IPS-18a (cell line): ENCODE measurements around the gene RACGAP1.
"Not testable (repeated sequence)": the region's sequence is repeated elsewhere in the genome, so short reads cannot be mapped to it uniquely, and the experiment has no call there.

Source experiments
- H3K27ac ChIP-seq: one replicate; pipeline ENCODE4 v1.5.1; 2013; ENCODE audit warnings: low read length
- H3K27me3 ChIP-seq: one replicate; pipeline ENCODE4 v1.6.1; 2013; ENCODE audit warnings: mild to moderate bottlenecking, low read length; ENCODE audit not compliant: control insufficient read depth, insufficient read depth
- H3K36me3 ChIP-seq: one replicate; pipeline ENCODE4 v1.6.1; 2013; ENCODE audit warnings: low read depth, low read length; ENCODE audit not compliant: control insufficient read depth
- H3K4me1 ChIP-seq: one replicate; pipeline ENCODE4 v1.6.1; 2013; ENCODE audit warnings: low read depth, low read length; ENCODE audit not compliant: control insufficient read depth
- H3K4me3 ChIP-seq: one replicate; pipeline ENCODE4 v1.5.1; 2013; ENCODE audit warnings: low read length
- H3K9ac ChIP-seq: one replicate; pipeline ENCODE4 v1.6.1; 2013; ENCODE audit warnings: mild to moderate bottlenecking, low read length, moderate library complexity
- H3K9me3 ChIP-seq: one replicate; pipeline ENCODE4 v1.6.1; 2013; ENCODE audit warnings: low read depth, low read length; ENCODE audit not compliant: control insufficient read depth

RACGAP1 gene

DNA sequence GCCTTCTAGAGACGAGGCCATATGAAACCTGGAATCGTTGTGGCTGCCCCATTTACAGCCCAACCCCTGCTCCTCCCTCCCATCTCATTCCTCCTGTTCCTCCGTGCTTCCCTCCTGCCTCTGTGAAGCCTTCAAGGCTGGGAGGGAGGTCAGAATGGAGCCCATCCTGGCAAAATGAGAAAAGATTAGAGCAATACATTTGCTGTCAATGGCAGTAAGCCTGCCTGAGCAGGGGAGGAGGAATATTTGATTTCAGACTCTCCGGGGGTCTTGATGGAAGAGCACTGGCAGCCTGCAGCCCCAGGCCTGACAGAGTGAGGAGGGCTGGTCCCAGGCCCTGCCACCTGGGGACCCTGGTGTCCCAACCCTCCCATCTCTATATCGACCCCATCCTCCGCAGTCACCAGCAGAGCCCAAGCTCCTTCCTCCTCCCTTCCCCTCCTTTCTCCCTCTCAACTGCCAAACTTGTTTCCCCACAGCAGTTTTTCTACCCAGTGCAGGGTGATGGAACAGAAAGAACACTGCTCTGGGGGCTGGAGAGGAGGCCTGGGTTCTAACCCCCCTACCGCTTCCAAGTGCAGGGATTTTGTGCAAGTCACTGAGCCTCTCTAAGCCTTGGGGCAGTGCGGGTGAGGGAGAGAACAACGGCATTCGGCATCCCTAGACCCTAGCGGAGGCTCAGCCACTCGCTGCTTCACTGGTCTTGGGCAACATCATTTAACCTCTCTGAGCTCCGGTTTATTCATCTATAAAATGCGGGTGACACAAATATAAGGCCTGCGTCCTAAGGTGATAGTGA, 16.0 kb upstream of the RACGAP1 start:
- no peak overlapping the region for H3K9ac ChIP-seq
- no peak overlapping the region for H3K27ac ChIP-seq
- no peaks in the 10 kb centered on the region for H3K9me3 ChIP-seq
- H3K36me3 ChIP-seq = no peaks in the 10 kb centered on the region
- no peaks in the 10 kb centered on the region for H3K4me1 ChIP-seq
- H3K27me3 ChIP-seq = no peaks in the 10 kb centered on the region
- no peak overlapping the region for H3K4me3 ChIP-seq

GRCh38 chr12:50040657-50041056, 15.4 kb upstream of the RACGAP1 start:
- Histone ChIP-seq H3K4me1 (no peaks in the 10 kb centered on the region), H3K27ac (no peak overlapping the region), H3K27me3 (no peaks in the 10 kb centered on the region), H3K9ac (no peak overlapping the region), H3K9me3 (no peaks in the 10 kb centered on the region), H3K36me3 (no peaks in the 10 kb centered on the region), H3K4me3 (no peak overlapping the region)

DNA sequence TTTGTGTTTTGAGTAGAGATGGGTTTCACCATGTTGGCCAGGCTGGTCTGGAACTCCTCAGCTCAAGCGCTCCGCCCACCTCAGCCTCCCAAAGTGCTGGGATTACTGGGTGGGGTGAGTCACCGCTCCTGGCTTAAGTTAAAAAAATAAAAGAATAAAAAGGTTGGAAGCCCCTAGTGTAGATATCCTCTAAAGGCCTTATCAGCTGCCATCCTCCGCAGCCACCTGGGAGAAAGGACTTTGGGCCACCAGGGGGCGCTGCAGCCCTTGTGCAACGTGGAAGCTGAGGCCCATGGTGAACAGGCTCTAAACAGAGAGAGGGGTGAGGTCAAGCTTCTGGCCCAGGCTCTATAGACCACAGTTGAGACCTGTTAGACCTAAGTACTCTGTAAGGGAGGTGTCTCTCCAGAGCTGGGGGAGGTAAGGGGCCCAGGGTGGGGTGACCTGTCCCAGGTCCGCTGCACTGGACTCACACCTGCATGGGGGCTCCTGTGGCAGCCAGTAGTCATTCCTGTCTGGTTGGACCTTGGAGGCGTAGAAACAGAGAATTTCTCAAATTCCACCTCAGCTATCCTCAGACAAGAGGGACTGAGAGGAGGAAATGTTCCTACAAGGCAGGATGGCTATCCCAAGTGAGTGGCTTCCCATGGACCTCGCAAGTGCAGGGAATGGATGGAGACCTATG, 14.0 kb upstream of the RACGAP1 start:
- Histone ChIP-seq H3K4me3 (no peak overlapping the region), H3K27me3 (no peaks in the 10 kb centered on the region), H3K9ac (no peak overlapping the region), H3K36me3 (no peaks in the 10 kb centered on the region), H3K4me1 (no peaks in the 10 kb centered on the region), H3K27ac (no peak overlapping the region), H3K9me3 (no peaks in the 10 kb centered on the region)

DNA sequence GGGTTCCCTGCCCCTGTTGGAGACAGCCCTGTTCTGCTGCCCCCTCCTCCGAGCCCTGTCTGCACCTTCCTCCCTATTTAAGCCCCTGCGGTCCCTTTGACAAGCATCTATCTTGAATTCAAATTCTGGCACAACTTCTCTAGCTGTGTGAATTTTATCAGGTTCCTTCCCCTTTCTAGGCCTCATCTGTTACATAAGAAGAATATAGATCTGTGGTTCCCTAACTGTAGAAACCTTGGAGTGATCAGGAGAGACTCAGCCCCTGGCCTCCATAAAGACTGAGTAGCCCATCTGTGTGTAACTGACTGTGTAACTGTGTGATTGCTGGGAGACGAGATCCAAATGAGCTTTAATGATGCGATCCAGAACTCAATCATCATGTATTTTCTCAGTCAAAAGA, 13.0 kb upstream of the RACGAP1 start:
- no peaks in the 10 kb centered on the region for H3K27me3 ChIP-seq
- H3K4me1 ChIP-seq = no peaks in the 10 kb centered on the region
- H3K27ac ChIP-seq = no peak overlapping the region
- no peaks in the 10 kb centered on the region for H3K36me3 ChIP-seq
- H3K4me3 ChIP-seq = no peak overlapping the region
- H3K9ac ChIP-seq = no peak overlapping the region
- H3K9me3 ChIP-seq = no peaks in the 10 kb centered on the region

- peaks cover 8% of the 10 kb centered on the region for H3K27me3 ChIP-seq
- H3K4me1 ChIP-seq = no peaks in the 10 kb centered on the region
- H3K27ac ChIP-seq = no peak overlapping the region
- peak overlapping the region; percentile 60 for H3K4me3 ChIP-seq
- no peak overlapping the region for H3K9ac ChIP-seq
- H3K9me3 ChIP-seq = no peaks in the 10 kb centered on the region
- H3K36me3 ChIP-seq = no peaks in the 10 kb centered on the region
Observed at GRCh38 chr12:50032854-50033581, 7.7 kb upstream of the RACGAP1 start.

DNA sequence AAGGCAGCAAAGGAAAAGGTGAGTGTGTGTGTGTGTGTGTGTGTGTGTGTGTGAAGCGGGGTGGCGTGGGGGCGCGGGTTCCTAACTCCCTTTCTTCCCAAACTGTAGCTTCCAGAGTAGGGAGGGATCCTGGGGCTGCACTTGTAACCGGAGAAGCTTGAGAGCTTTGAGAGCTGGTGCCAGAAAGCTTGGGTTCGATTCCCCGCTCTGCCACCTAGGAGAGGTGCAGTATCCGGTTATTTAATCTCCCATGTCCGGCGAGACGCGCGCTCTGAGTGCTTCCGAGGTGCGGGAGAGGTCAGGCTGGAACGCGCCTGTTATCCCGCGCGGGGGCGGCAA, 7.2 kb upstream of the RACGAP1 start:
- Histone ChIP-seq H3K36me3 (no peaks in the 10 kb centered on the region), H3K27ac (no peak overlapping the region), H3K9me3 (no peaks in the 10 kb centered on the region), H3K4me1 (no peaks in the 10 kb centered on the region), H3K9ac (no peak overlapping the region), H3K4me3 (peak overlapping the region; percentile 60), H3K27me3 (peaks cover 8% of the 10 kb centered on the region)

GRCh38 chr12:50030449-50030848, 5.2 kb upstream of the RACGAP1 start:
- H3K4me3 ChIP-seq, H3K9me3 ChIP-seq: not testable (repeated sequence)

DNA sequence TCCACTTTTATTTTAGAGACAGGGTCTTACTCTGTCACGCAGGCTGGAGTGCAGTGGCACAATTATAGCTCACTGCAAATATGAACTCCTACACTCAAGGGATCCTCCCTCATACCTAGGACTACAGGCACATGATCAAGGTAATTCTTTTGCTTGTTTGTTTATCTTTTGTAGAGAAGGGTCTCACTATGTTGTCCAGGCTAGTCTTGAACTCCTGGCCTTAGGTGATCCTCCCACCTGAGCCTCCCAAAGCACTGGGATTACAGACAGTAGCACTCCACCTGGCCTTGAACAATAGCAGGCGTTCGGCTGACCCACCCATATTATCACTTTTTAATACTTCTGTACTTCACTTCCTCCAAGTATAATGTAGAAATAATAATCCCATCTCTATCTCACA, 1.4 kb upstream of the RACGAP1 start:
- no peaks in the 10 kb centered on the region for H3K36me3 ChIP-seq
- no peak overlapping the region for H3K27ac ChIP-seq

More at GRCh38 chr12:50030449-50030848, 5.2 kb upstream of the RACGAP1 start:
- not testable (repeated sequence) for H3K36me3 ChIP-seq, H3K4me1 ChIP-seq, H3K27me3 ChIP-seq, H3K9ac ChIP-seq, H3K27ac ChIP-seq

DNA sequence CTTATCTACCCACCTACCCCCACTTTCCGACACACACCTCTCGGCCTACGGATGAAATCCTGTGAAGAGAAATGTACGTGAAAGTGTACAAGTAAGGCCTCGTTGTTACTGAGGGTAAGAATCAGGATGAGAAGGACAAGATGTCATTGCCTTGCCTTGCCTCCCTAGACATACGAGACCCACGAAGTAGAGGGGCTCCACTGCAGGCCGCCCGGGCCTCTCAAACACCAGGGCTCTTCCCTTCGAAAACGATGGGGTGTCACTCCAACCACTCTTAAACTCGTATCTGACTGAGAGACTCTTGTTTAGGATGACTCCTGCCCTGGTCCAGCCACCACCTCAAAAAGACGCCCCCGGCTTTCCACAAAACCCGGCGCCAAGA, 498 bp downstream of the RACGAP1 start:
- Histone ChIP-seq H3K4me1 (no peaks in the 10 kb centered on the region), H3K4me3 (peak overlapping the region; percentile 92), H3K9ac (peak overlapping the region; percentile 78), H3K9me3 (no peaks in the 10 kb centered on the region), H3K36me3 (no peaks in the 10 kb centered on the region), H3K27ac (no peak overlapping the region), H3K27me3 (no peaks in the 10 kb centered on the region)

More for the DNA sequence above, 1.4 kb upstream of the RACGAP1 start:
- no peak overlapping the region for H3K9ac ChIP-seq
- no peaks in the 10 kb centered on the region for H3K27me3 ChIP-seq
- no peaks in the 10 kb centered on the region for H3K4me1 ChIP-seq
- no peak overlapping the region for H3K4me3 ChIP-seq
- H3K9me3 ChIP-seq = no peaks in the 10 kb centered on the region

GRCh38 chr12:50024227-50024626, 1.1 kb downstream of the RACGAP1 start:
- no peaks in the 10 kb centered on the region for H3K27me3 ChIP-seq
- no peaks in the 10 kb centered on the region for H3K4me1 ChIP-seq
- no peaks in the 10 kb centered on the region for H3K36me3 ChIP-seq
- peak overlapping the region; percentile 92 for H3K4me3 ChIP-seq
- H3K9me3 ChIP-seq = no peaks in the 10 kb centered on the region
- no peak overlapping the region for H3K27ac ChIP-seq
- peak overlapping the region; percentile 78 for H3K9ac ChIP-seq

- Histone ChIP-seq H3K9me3 (no peaks in the 10 kb centered on the region), H3K4me3 (no peak overlapping the region), H3K36me3 (no peaks in the 10 kb centered on the region), H3K27me3 (no peaks in the 10 kb centered on the region), H3K4me1 (no peaks in the 10 kb centered on the region), H3K27ac (no peak overlapping the region), H3K9ac (no peak overlapping the region)
Observed at GRCh38 chr12:50022903-50023302, 2.4 kb downstream of the RACGAP1 start.
